AG04450 (cell line): Measurements from ENCODE around the gene TRAF3. TPM values are rescaled to one million over a fixed set of nuclear protein-coding genes. Genes with fewer than 3 reads are reported as not detected.

ENCODE experiments used
- CTCF ChIA-PET: fragments of 300-600, 350-600 bp; formaldehyde crosslinking; extraction: SDS; loops from one replicate; lab custom pipeline; 2022; ENCODE audit warnings: antibody characterized with exemption, inconsistent platforms; lab: Charles Lee
- POLR2A ChIA-PET: fragments of 350-600 bp; formaldehyde crosslinking; extraction: SDS; loops from one replicate; lab custom pipeline; 2021; ENCODE audit warnings: antibody characterized with exemption, inconsistent platforms; lab: Yijun Ruan, JAX
- DNase-seq: peaks from one replicate; pipeline ENCODE4 v3.0.0-alpha.2; 2011; ENCODE audit warnings: low read depth, low spot score
- H3K27ac ChIP-seq: one replicate; pipeline ENCODE4 v1.5.1; 2012; ENCODE audit warnings: low read depth, low read length, control low read depth
- H3K27me3 ChIP-seq: one replicate; pipeline ENCODE4 v1.6.0; 2012; ENCODE audit warnings: low read length; ENCODE audit not compliant: control insufficient read depth, insufficient read depth
- H3K4me3 ChIP-seq: 2 replicates; pipeline ENCODE4 v1.5.1; 2011; ENCODE audit warnings: mild to moderate bottlenecking, low read depth, low read length, control low read depth
- H3K9me3 ChIP-seq: 2 replicates; pipeline ENCODE4 v1.5.1; 2012; ENCODE audit warnings: low read length; ENCODE audit not compliant: control insufficient read depth, insufficient read depth
- CTCF ChIP-seq: IDR thresholded peaks from 2 replicates; pipeline ENCODE4 v1.5.1; 2011; ENCODE audit warnings: low read depth, low read length, control low read depth, inconsistent platforms
- polyA plus RNA-seq: library from polyadenylated mRNA; depleted of rRNA; stranded (reverse); fragments of >200 nt; gene quantifications from 2 replicates; pipeline ENCODE4 v1.2.3, GENCODE V29; 2011

Gene TRAF3
- polyA plus RNA-seq, 1 experiment: 24.9 TPM

GRCh38 chr14:102807013-102807406 is 29.8 kb downstream of the TRAF3 start:
- no peak for TF ChIP-seq CTCF
- no peaks in the 10 kb centered on the region for H3K9me3 ChIP-seq
- ChIA-PET CTCF (no interaction called here), POLR2A (no interaction called here)
- H3K27me3 ChIP-seq: no peaks in the 10 kb centered on the region
- DNase-seq: no peak
- no peak overlapping the region for H3K4me3 ChIP-seq
- no peak overlapping the region for H3K27ac ChIP-seq

GRCh38 chr14:102809870-102810269 is 32.6 kb downstream of the TRAF3 start:
- Histone ChIP-seq H3K9me3 (no peaks in the 10 kb centered on the region), H3K27me3 (no peaks in the 10 kb centered on the region), H3K27ac (no peak overlapping the region), H3K4me3 (no peak overlapping the region)
- no peak for DNase-seq
- ChIA-PET CTCF (no interaction called here), POLR2A (no interaction called here)
- no peak for TF ChIP-seq CTCF

- Histone ChIP-seq H3K4me3 (no peak overlapping the region), H3K27ac (no peak overlapping the region), H3K27me3 (no peaks in the 10 kb centered on the region), H3K9me3 (no peaks in the 10 kb centered on the region)
- TF ChIP-seq CTCF: no peak
- no peak for DNase-seq
- CTCF ChIA-PET: no interaction called here
- POLR2A ChIA-PET: no interaction called here
Measured at GRCh38 chr14:102810523-102810922, 33.3 kb downstream of the TRAF3 start.

GRCh38 chr14:102811254-102811963 is 34.2 kb downstream of the TRAF3 start:
- Histone ChIP-seq H3K9me3 (no peaks in the 10 kb centered on the region), H3K27me3 (no peaks in the 10 kb centered on the region), H3K4me3 (no peak overlapping the region), H3K27ac (no peak overlapping the region)
- DNase-seq: no peak
- no peak for TF ChIP-seq CTCF
- CTCF ChIA-PET: interaction anchor here (0.6 to 0.7 kb wide), 2 partner anchors 16 to 185 kb away, joined by 3 to 5 read pairs; no protein-coding TSS in a partner anchor
- POLR2A ChIA-PET: interaction anchor here (0.7 kb wide), 1 partner anchor 435 kb away, joined by 7 read pairs; no protein-coding TSS in a partner anchor

GRCh38 chr14:102811971-102812370 is 34.7 kb downstream of the TRAF3 start:
- no peak overlapping the region for H3K27ac ChIP-seq
- no peak for TF ChIP-seq CTCF
- ChIA-PET CTCF (no interaction called here), POLR2A (no interaction called here)
- no peaks in the 10 kb centered on the region for H3K27me3 ChIP-seq
- no peak overlapping the region for H3K4me3 ChIP-seq
- H3K9me3 ChIP-seq: no peaks in the 10 kb centered on the region
- no peak for DNase-seq
